ENCODE measurements around the gene COL20A1. TPM values are rescaled to one million over a fixed set of nuclear protein-coding genes. Genes with fewer than 3 reads are reported as not detected.

The COL20A1 gene
- total and polyA plus RNA-seq, 2 of the 13 experiments (the other 11 are each of a cell fraction or from before 2014, with no cell fraction given), result not detected

DNA sequence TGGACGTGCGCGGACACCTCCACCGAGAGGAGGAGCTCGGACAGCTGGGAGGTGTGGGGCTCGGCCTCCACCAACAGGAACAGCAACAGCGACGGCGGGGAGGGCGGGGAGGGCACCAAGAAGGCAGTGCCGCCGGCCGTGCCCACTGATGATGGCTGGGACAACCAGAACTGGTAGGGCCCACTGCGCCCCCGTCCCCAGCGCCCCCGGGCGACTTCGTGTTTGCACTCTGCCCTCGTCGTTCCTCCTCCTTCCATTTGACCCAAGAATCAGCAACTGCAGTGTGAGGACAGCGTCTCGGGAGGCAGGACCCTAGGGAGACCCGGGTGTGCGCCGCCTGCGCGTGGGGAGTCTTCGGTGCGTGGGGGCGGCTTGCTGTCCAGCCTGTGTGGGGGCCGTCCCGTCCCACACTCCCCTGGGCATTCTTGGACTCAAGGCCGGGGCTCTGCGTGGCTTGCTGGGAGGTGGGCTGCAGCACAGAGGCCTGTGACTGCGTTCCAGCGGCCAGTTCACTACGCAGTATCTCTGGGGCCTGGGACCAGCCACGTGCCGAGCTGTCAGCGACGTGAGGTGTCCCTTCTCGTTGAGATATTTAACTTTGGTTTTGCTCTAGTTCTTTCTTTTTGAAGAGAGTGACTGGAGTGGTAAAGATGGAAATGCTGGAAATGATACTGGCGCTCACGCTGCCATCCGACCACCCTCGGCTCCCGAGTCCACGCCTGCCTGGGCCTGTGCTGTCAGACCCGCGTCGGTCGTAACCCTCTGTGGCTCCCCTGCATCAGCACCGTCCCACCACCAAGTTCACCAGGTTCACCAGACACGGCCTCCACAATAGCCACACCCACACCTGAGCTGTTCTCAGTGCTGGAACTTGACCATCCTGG lies 5.0 kb upstream of the COL20A1 start:
- WGBS (ENCODE audit: low lambda C conversion rate), result 97% methylated on average over 55 of the region's 55 CpGs
- BruUV-seq (replicated peaks), result no TSS peak
- TF ChIP-seq, protein P1, sequence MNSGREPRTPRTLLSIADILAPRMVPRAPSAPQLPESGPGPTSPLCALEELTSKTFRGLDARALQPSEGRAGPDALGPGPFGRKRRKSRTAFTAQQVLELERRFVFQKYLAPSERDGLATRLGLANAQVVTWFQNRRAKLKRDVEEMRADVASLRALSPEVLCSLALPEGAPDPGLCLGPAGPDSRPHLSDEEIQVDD (CRISPR knock-in tag; IDR thresholded peaks at IDR 0.05; ENCODE audit: borderline replicate concordance), result no peak
- no peak for TF ChIP-seq BHLHE40 (IDR thresholded peaks at IDR 0.05; ENCODE audit: low read length)
- TF ChIP-seq, protein P2, sequence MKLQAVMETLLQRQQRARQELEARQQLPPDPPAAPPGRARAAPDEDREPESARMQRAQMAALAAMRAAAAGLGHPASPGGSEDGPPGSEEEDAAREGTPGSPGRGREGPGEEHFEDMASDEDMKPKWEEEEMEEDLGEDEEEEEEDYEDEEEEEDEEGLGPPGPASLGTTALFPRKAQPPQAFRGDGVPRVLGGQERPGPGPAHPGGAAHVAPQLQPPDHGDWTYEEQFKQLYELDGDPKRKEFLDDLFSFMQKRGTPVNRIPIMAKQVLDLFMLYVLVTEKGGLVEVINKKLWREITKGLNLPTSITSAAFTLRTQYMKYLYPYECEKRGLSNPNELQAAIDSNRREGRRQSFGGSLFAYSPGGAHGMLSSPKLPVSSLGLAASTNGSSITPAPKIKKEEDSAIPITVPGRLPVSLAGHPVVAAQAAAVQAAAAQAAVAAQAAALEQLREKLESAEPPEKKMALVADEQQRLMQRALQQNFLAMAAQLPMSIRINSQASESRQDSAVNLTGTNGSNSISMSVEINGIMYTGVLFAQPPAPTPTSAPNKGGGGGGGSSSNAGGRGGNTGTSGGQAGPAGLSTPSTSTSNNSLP (IDR thresholded peaks at IDR 0.05; ENCODE audit: low read depth, low read length), result no peak
- TF ChIP-seq, protein P3, sequence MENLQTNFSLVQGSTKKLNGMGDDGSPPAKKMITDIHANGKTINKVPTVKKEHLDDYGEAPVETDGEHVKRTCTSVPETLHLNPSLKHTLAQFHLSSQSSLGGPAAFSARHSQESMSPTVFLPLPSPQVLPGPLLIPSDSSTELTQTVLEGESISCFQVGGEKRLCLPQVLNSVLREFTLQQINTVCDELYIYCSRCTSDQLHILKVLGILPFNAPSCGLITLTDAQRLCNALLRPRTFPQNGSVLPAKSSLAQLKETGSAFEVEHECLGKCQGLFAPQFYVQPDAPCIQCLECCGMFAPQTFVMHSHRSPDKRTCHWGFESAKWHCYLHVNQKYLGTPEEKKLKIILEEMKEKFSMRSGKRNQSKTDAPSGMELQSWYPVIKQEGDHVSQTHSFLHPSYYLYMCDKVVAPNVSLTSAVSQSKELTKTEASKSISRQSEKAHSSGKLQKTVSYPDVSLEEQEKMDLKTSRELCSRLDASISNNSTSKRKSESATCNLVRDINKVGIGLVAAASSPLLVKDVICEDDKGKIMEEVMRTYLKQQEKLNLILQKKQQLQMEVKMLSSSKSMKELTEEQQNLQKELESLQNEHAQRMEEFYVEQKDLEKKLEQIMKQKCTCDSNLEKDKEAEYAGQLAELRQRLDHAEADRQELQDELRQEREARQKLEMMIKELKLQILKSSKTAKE (CRISPR knock-in tag; IDR thresholded peaks at IDR 0.05; ENCODE audit: borderline replicate concordance), result no peak
- TF ChIP-seq PHF21A (CRISPR knock-in tag; IDR thresholded peaks at IDR 0.05), result no peak
- TF ChIP-seq, protein P4, sequence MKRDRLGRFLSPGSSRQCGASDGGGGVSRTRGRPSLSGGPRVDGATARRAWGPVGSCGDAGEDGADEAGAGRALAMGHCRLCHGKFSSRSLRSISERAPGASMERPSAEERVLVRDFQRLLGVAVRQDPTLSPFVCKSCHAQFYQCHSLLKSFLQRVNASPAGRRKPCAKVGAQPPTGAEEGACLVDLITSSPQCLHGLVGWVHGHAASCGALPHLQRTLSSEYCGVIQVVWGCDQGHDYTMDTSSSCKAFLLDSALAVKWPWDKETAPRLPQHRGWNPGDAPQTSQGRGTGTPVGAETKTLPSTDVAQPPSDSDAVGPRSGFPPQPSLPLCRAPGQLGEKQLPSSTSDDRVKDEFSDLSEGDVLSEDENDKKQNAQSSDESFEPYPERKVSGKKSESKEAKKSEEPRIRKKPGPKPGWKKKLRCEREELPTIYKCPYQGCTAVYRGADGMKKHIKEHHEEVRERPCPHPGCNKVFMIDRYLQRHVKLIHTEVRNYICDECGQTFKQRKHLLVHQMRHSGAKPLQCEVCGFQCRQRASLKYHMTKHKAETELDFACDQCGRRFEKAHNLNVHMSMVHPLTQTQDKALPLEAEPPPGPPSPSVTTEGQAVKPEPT (CRISPR knock-in tag; IDR thresholded peaks at IDR 0.05; ENCODE audit: low read depth), result no peak
- TF ChIP-seq, protein P5, sequence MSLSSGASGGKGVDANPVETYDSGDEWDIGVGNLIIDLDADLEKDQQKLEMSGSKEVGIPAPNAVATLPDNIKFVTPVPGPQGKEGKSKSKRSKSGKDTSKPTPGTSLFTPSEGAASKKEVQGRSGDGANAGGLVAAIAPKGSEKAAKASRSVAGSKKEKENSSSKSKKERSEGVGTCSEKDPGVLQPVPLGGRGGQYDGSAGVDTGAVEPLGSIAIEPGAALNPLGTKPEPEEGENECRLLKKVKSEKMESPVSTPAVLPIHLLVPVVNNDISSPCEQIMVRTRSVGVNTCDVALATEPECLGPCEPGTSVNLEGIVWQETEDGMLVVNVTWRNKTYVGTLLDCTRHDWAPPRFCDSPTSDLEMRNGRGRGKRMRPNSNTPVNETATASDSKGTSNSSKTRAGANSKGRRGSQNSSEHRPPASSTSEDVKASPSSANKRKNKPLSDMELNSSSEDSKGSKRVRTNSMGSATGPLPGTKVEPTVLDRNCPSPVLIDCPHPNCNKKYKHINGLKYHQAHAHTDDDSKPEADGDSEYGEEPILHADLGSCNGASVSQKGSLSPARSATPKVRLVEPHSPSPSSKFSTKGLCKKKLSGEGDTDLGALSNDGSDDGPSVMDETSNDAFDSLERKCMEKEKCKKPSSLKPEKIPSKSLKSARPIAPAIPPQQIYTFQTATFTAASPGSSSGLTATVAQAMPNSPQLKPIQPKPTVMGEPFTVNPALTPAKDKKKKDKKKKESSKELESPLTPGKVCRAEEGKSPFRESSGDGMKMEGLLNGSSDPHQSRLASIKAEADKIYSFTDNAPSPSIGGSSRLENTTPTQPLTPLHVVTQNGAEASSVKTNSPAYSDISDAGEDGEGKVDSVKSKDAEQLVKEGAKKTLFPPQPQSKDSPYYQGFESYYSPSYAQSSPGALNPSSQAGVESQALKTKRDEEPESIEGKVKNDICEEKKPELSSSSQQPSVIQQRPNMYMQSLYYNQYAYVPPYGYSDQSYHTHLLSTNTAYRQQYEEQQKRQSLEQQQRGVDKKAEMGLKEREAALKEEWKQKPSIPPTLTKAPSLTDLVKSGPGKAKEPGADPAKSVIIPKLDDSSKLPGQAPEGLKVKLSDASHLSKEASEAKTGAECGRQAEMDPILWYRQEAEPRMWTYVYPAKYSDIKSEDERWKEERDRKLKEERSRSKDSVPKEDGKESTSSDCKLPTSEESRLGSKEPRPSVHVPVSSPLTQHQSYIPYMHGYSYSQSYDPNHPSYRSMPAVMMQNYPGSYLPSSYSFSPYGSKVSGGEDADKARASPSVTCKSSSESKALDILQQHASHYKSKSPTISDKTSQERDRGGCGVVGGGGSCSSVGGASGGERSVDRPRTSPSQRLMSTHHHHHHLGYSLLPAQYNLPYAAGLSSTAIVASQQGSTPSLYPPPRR (CRISPR knock-in tag; IDR thresholded peaks at IDR 0.05; ENCODE audit: borderline replicate concordance), result no peak
- no peak for TF ChIP-seq YEATS2 (CRISPR knock-in tag; IDR thresholded peaks at IDR 0.05; ENCODE audit: borderline replicate concordance)
- no peak for TF ChIP-seq JARID2 (CRISPR knock-in tag; IDR thresholded peaks at IDR 0.05; ENCODE audit: insufficient replicate concordance)
- no peak for TF ChIP-seq ZNF720 (CRISPR knock-in tag; IDR thresholded peaks at IDR 0.05)

More for the DNA sequence above, 5.0 kb upstream of the COL20A1 start:
- in situ Hi-C loops (cut with HindIII; ENCODE audit: extremely low pct_ligation_motif_present, low pct_unique_long_range_greater_than_20kb) (no loop called here), intact Hi-C loops (cut with micrococcal nuclease; ENCODE audit: unreplicated experiment) (no loop called here)
- no peaks in the 10 kb centered on the region for H3K9me3 ChIP-seq (ENCODE audit: low read length)
- ChIA-PET CTCF (ENCODE audit: low intra/inter-chr PET ratio, low total read pairs) (no interaction called here), POLR2A (no interaction called here)
- no peak overlapping the region for H2AFZ ChIP-seq (ENCODE audit: low read length)
- no peak overlapping the region for H3K9ac ChIP-seq (ENCODE audit: insufficient read depth, low read depth, low read length)
- DNase-seq (ENCODE audit: low spot score) (no peak), FAIRE-seq (no peak), ATAC-seq (no peak)
- H3K4me2 ChIP-seq (ENCODE audit: low read depth, low read length), result no peak overlapping the region
- peaks cover 0 to 14% of the 10 kb centered on the region in 2 experiments; a peak in 3 of 5 replicates for H3K27me3 ChIP-seq (ENCODE audit: control insufficient read depth in 1 of 2, insufficient read depth in 2 of 2, low read length in 2 of 2)
- peaks cover 15% of the 10 kb centered on the region for H3K4me1 ChIP-seq (ENCODE audit: insufficient read depth, low read length)
- peaks cover 7% of the 10 kb centered on the region; the same call in 1 of the 2 replicates for H4K20me1 ChIP-seq (ENCODE audit: insufficient read depth, low read length)
- no peaks in the 10 kb centered on the region for H3K79me2 ChIP-seq (ENCODE audit: insufficient read depth, low read length)
- H3K27ac ChIP-seq (ENCODE audit: extremely low read length, insufficient read depth, low read length), result no peak overlapping the region
- H3K36me3 ChIP-seq (replicated peaks in 1 of 2; ENCODE audit: control insufficient read depth in 1 of 2, insufficient read depth in 2 of 2, low read length in 2 of 2), result peaks cover 29 to 41% of the 10 kb centered on the region in 2 experiments
- H3K4me3 ChIP-seq (replicated peaks in 1 of 3; ENCODE audit: insufficient read depth in 1 of 3, low read depth in 2 of 3, low read length in 3 of 3), result no peak overlapping the region
